Measurements from ENCODE around the gene ZNF268. TPM values are rescaled to one million over a fixed set of nuclear protein-coding genes. Genes with fewer than 3 reads are reported as not detected.
A peak's percentile ranks its signal among the peaks of the same experiment; 100 is the strongest.

ZNF268 gene
- total and polyA plus RNA-seq, 10 of the 15 experiments (the other 5 are each of a cell fraction or from before 2014, with no cell fraction given) = 9.4 to 23.2 (median 15.3) TPM

DNA sequence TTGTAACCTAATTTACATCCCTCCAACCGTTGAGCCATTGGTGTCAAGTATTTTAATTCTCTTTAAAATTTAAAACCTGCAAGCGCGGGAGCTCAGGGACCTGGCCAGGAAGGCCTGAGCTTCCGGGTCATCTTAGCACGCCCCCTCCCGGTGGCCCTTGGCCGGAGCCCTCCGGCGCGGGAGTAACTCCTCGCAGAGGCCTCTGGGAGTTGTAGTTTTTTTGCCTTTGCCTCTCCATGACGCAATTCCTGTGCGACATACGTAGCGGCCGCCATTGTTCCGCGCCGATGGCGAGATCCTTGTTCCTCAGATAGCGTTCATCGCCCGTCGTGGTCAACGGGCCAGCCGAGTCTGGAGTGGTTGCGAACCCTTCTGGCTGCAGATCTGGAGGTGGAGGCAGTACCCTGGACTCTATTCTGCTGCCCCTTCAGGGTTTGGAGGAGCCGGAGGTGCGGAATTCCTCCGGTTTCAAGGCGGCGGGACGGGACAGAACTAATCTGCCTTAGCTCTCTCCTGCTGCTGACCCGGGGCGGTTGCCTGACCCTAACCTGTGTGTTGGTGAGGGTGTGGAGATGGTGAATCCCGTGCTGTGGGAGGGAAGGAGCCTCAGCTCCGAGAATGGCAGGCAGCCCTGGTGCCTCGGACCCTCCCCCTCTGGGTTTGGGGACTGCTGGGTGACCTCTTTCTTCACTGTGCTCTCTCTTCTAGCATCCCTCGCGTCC, at the start of gene ZNF268 (continued):
- TF ChIP-seq SKIL (IDR thresholded peaks at IDR 0.05; ENCODE audit: low read depth, poor library complexity, severe bottlenecking) = no peak
- TF ChIP-seq CEBPB (IDR thresholded peaks at IDR 0.05; ENCODE audit: borderline replicate concordance in 1 of 2, low read depth in 2 of 2, low read length in 2 of 2) = no peak
- TF ChIP-seq ZZZ3 (IDR thresholded peaks at IDR 0.05; ENCODE audit: control insufficient read depth, insufficient read length, low read depth) = no peak
- TF ChIP-seq BCL3 (IDR thresholded peaks at IDR 0.05; ENCODE audit: borderline replicate concordance, insufficient read depth, low read depth, low read length, poor library complexity, severe bottlenecking) = no peak
- no peak; the same call in none of the 2 replicates for TF ChIP-seq STAT1 (conservative IDR thresholded peaks at IDR 0.05)
- no peak for TF ChIP-seq EZH2 (IDR thresholded peaks at IDR 0.05; ENCODE audit: borderline replicate concordance, control insufficient read depth, low read depth, low read length)
- TF ChIP-seq NR2F1 (conservative IDR thresholded peaks at IDR 0.05) = peak; percentile 86
- TF ChIP-seq IKZF1 (conservative IDR thresholded peaks at IDR 0.05) = peak; percentile 97
- no peak for TF ChIP-seq NR2C2 (IDR thresholded peaks at IDR 0.05; ENCODE audit: borderline replicate concordance, control insufficient read depth, insufficient read length, low read depth)
- TF ChIP-seq RUNX3 (IDR thresholded peaks at IDR 0.05; ENCODE audit: low read length) = peak; percentile 58; the same call in 1 of the 2 replicates
- TF ChIP-seq RAD21 (IDR thresholded peaks at IDR 0.05; ENCODE audit: insufficient read depth, low read depth, low read length) = peak; percentile 56; the same call in 1 of the 2 replicates
- peak; percentile 71; the same call in 1 of the 2 replicates for TF ChIP-seq ATF7 (IDR thresholded peaks at IDR 0.05; ENCODE audit: low read depth)
- no peak for TF ChIP-seq NRF1 (conservative IDR thresholded peaks at IDR 0.05; ENCODE audit: low read depth, low read length)
- TF ChIP-seq KLF5 (IDR thresholded peaks at IDR 0.05; ENCODE audit: partially characterized antibody) = peak; percentile 69
- TF ChIP-seq, protein P1, sequence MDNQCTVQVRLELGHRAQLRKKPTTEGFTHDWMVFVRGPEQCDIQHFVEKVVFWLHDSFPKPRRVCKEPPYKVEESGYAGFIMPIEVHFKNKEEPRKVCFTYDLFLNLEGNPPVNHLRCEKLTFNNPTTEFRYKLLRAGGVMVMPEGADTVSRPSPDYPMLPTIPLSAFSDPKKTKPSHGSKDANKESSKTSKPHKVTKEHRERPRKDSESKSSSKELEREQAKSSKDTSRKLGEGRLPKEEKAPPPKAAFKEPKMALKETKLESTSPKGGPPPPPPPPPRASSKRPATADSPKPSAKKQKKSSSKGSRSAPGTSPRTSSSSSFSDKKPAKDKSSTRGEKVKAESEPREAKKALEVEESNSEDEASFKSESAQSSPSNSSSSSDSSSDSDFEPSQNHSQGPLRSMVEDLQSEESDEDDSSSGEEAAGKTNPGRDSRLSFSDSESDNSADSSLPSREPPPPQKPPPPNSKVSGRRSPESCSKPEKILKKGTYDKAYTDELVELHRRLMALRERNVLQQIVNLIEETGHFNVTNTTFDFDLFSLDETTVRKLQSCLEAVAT (IDR thresholded peaks at IDR 0.05) = peak; percentile 30; the same call in 1 of the 2 replicates
- peak; percentile 99 for TF ChIP-seq YY1 (IDR thresholded peaks at IDR 0.05; ENCODE audit: low read depth, low read length)
- TF ChIP-seq ESRRA (IDR thresholded peaks at IDR 0.05; ENCODE audit: low read length) = 0 out of 2 replicates have a peak, but pooled peaks have one; percentile 64
- TF ChIP-seq CREM (IDR thresholded peaks at IDR 0.05; ENCODE audit: low read depth) = peak; percentile 100
- TF ChIP-seq TBL1XR1 (IDR thresholded peaks at IDR 0.05; ENCODE audit: low read depth, low read length) = peak; percentile 41; the same call in 1 of the 2 replicates
- TF ChIP-seq, protein P2, sequence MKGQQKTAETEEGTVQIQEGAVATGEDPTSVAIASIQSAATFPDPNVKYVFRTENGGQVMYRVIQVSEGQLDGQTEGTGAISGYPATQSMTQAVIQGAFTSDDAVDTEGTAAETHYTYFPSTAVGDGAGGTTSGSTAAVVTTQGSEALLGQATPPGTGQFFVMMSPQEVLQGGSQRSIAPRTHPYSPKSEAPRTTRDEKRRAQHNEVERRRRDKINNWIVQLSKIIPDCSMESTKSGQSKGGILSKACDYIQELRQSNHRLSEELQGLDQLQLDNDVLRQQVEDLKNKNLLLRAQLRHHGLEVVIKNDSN (IDR thresholded peaks at IDR 0.05; ENCODE audit: borderline replicate concordance, extremely low read length, insufficient read depth, low read depth, low read length) = no peak
- TF ChIP-seq SMAD5 (IDR thresholded peaks at IDR 0.05; ENCODE audit: low read depth) = peak; percentile 49; the same call in 1 of the 2 replicates
- TF ChIP-seq EGR1 (IDR thresholded peaks at IDR 0.05; ENCODE audit: borderline replicate concordance in 1 of 2, low read depth in 2 of 2, low read length in 2 of 2) = peak in 1 of 2 experiments; percentile 23; a peak in 1 of 3 replicates
- no peak for TF ChIP-seq RBBP5 (conservative IDR thresholded peaks at IDR 0.05)
- peak; percentile 85; the same call in 1 of the 2 replicates for TF ChIP-seq CBX5 (IDR thresholded peaks at IDR 0.05; ENCODE audit: low read depth)
- no peak for TF ChIP-seq RCOR1 (conservative IDR thresholded peaks at IDR 0.05; ENCODE audit: low read depth, low read length)

Measured in GM12878 (cell line).